ENCODE results near the gene GRAMD4.

Gene GRAMD4, protein sequence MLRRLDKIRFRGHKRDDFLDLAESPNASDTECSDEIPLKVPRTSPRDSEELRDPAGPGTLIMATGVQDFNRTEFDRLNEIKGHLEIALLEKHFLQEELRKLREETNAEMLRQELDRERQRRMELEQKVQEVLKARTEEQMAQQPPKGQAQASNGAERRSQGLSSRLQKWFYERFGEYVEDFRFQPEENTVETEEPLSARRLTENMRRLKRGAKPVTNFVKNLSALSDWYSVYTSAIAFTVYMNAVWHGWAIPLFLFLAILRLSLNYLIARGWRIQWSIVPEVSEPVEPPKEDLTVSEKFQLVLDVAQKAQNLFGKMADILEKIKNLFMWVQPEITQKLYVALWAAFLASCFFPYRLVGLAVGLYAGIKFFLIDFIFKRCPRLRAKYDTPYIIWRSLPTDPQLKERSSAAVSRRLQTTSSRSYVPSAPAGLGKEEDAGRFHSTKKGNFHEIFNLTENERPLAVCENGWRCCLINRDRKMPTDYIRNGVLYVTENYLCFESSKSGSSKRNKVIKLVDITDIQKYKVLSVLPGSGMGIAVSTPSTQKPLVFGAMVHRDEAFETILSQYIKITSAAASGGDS

DNA sequence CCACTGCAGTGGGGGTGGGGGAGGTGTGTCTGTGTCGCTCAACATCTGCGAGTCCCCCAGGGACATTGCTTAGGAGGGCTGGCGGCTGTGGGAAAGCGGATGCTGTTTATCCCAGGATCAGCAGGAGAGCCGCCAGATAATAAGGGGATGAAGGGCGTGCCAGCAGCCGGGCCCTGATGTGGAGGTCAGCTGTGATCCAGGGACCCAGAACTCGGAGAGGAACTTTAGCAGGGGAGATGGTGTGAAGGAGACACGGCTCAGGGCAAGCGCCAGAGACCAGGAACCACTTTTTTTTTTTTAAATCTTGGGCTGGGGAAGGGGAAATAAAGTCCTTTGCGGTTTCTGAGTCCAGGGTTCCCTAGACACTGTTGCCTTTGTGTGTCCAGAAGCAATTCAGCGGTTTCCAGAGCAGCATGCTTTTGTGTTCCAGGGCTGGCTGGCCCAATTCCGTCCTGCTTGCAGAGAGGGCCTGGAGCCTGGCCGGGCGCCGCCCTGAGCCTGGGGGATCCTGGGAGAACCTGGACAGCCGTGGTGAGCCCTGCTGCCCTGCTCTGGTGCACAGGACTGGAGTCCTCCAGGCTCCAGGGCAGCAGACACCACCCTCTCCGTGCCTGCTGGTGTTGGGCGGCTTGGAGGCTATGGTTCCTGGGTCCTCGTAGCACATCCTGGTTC, at the start of gene GRAMD4:
Gene GRAMD4, plus strand, starts transcription at position 557 of the 672 bp plus-strand sequence. CDS start 6,414 bp downstream, outside the sequence.
- Mint-ChIP-seq H3K27me3 (no peaks in the 10 kb centered on the region), H3K9me3 (no peaks in the 10 kb centered on the region), H3K36me3 (ENCODE audit: low read depth) (peaks cover 31% of the 10 kb centered on the region), H3K4me3 (peak within 1 kb of the TSS; percentile 65), H3K4me1 (ENCODE audit: low read depth) (peaks cover 83% of the 10 kb centered on the region), H3K27ac (peak within 1 kb of the TSS; percentile 73)
- intact Hi-C loops (cut with micrococcal nuclease): loop anchor here (5.0 to 10.0 kb wide), 2 partner anchors 38 to 55 kb away; no protein-coding TSS in a partner anchor

- Mint-ChIP-seq H3K4me3 (no peak overlapping the region), H3K27ac (no peak overlapping the region)
- intact Hi-C loops (cut with micrococcal nuclease): no loop called here
These were observed 48.4 kb upstream of the GRAMD4 start for GRCh38 chr22:46571642-46572250.

GRCh38 chr22:46572911-46573780, 47.0 kb upstream of the GRAMD4 start:
- intact Hi-C loops (cut with micrococcal nuclease): no loop called here
- peaks cover 16% of the 10 kb centered on the region for H3K9me3 Mint-ChIP-seq
- peak overlapping the region; percentile 75 for H3K27ac Mint-ChIP-seq
- H3K4me3 Mint-ChIP-seq: no peak overlapping the region
- peaks cover 8% of the 10 kb centered on the region for H3K36me3 Mint-ChIP-seq (ENCODE audit: low read depth)
- peaks cover 46% of the 10 kb centered on the region for H3K4me1 Mint-ChIP-seq (ENCODE audit: low read depth)
- peaks cover 14% of the 10 kb centered on the region for H3K27me3 Mint-ChIP-seq

More at GRCh38 chr22:46571642-46572250, 48.4 kb upstream of the GRAMD4 start:
- peaks cover 15% of the 10 kb centered on the region for H3K27me3 Mint-ChIP-seq
- peaks cover 16% of the 10 kb centered on the region for H3K9me3 Mint-ChIP-seq
- H3K36me3 Mint-ChIP-seq (ENCODE audit: low read depth): no peaks in the 10 kb centered on the region
- H3K4me1 Mint-ChIP-seq (ENCODE audit: low read depth): peaks cover 42% of the 10 kb centered on the region

- peaks cover 12% of the 10 kb centered on the region for H3K27me3 Mint-ChIP-seq
- peaks cover 16% of the 10 kb centered on the region for H3K9me3 Mint-ChIP-seq
- H3K27ac Mint-ChIP-seq: peak overlapping the region; percentile 75
- intact Hi-C loops (cut with micrococcal nuclease): no loop called here
- H3K36me3 Mint-ChIP-seq (ENCODE audit: low read depth): peaks cover 16% of the 10 kb centered on the region
- peaks cover 48% of the 10 kb centered on the region for H3K4me1 Mint-ChIP-seq (ENCODE audit: low read depth)
- no peak overlapping the region for H3K4me3 Mint-ChIP-seq
These were observed 46.3 kb upstream of the GRAMD4 start for GRCh38 chr22:46573781-46574437.

DNA sequence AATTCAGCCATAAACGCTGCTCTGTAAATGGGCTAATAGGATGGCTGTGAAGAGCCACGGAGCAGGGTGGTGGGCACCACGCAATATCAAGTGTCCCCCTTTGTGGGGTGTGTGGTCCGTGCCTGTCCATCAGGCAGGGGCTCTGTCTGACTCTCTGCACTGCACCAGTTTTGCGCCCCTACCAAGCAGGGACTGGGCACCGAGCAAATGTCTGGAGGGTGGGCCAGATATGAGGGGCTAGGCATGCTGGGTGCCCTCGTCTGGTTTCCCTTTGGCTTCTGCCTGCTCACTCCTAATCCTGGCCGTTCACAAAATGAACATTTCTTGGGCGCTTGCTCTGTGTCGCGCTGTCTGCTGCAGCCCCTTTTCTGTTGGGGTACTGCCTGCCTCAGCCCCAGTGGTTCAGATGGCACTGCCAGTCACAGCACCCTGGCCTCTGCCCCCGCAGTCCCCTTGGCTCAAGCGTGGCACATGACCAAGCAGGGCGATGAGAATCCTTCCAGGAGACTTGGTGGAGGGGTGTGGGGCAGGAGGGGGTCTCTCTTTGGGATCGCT, 45.7 kb upstream of the GRAMD4 start:
- Mint-ChIP-seq H3K36me3 (ENCODE audit: low read depth) (peaks cover 19% of the 10 kb centered on the region), H3K27ac (peak overlapping the region; percentile 75)

GRCh38 chr22:46574993-46575910, 44.9 kb upstream of the GRAMD4 start:
- intact Hi-C loops (cut with micrococcal nuclease): loop anchor here (5.0 kb wide), 1 partner anchor 97 kb away; no protein-coding TSS in a partner anchor
- Mint-ChIP-seq H3K36me3 (ENCODE audit: low read depth) (peaks cover 25% of the 10 kb centered on the region), H3K4me3 (peak overlapping the region; percentile 75), H3K27ac (peak overlapping the region; percentile 75), H3K9me3 (peaks cover 16% of the 10 kb centered on the region), H3K27me3 (peaks cover 9% of the 10 kb centered on the region), H3K4me1 (ENCODE audit: low read depth) (peaks cover 62% of the 10 kb centered on the region)

More for the DNA sequence above, 45.7 kb upstream of the GRAMD4 start:
- intact Hi-C loops (cut with micrococcal nuclease): no loop called here
- Mint-ChIP-seq H3K4me1 (ENCODE audit: low read depth) (peaks cover 54% of the 10 kb centered on the region), H3K9me3 (peaks cover 16% of the 10 kb centered on the region), H3K4me3 (no peak overlapping the region), H3K27me3 (peaks cover 12% of the 10 kb centered on the region)

GRCh38 chr22:46575911-46576555, 44.2 kb upstream of the GRAMD4 start:
- Mint-ChIP-seq H3K36me3 (ENCODE audit: low read depth) (peaks cover 29% of the 10 kb centered on the region), H3K27me3 (peaks cover 9% of the 10 kb centered on the region), H3K4me1 (ENCODE audit: low read depth) (peaks cover 70% of the 10 kb centered on the region), H3K4me3 (peak overlapping the region; percentile 75), H3K9me3 (peaks cover 15% of the 10 kb centered on the region), H3K27ac (peak overlapping the region; percentile 75)
- intact Hi-C loops (cut with micrococcal nuclease): loop anchor here (5.0 kb wide), 1 partner anchor 96 kb away; no protein-coding TSS in a partner anchor

GRCh38 chr22:46576556-46577367, 43.4 kb upstream of the GRAMD4 start:
- Mint-ChIP-seq H3K27ac (peak overlapping the region; percentile 75), H3K27me3 (peaks cover 9% of the 10 kb centered on the region), H3K4me1 (ENCODE audit: low read depth) (peaks cover 77% of the 10 kb centered on the region), H3K4me3 (peak overlapping the region; percentile 75), H3K9me3 (peaks cover 7% of the 10 kb centered on the region), H3K36me3 (ENCODE audit: low read depth) (peaks cover 29% of the 10 kb centered on the region)
- intact Hi-C loops (cut with micrococcal nuclease): loop anchor here (5.0 kb wide), 1 partner anchor 96 kb away; no protein-coding TSS in a partner anchor

- Mint-ChIP-seq H3K4me1 (ENCODE audit: low read depth) (peaks cover 85% of the 10 kb centered on the region), H3K27me3 (peaks cover 9% of the 10 kb centered on the region), H3K4me3 (peak overlapping the region; percentile 96), H3K9me3 (no peaks in the 10 kb centered on the region), H3K36me3 (ENCODE audit: low read depth) (peaks cover 34% of the 10 kb centered on the region), H3K27ac (peak overlapping the region; percentile 92)
- intact Hi-C loops (cut with micrococcal nuclease): loop anchor here (5.0 kb wide), 1 partner anchor 95 kb away; no protein-coding TSS in a partner anchor
These were observed 42.6 kb upstream of the GRAMD4 start for GRCh38 chr22:46577368-46578249.

All from dendritic cell treated with granulocyte-macrophage colony-stimulating factor and Interleukin-4, amounts not matched to agents 40 ng/mL and 50 ng/mL, for 4 days (primary cell).